ENCODE results near the gene CLEC19A.
A peak's percentile ranks its signal among the peaks of the same experiment; 100 is the strongest.

The CLEC19A gene

DNA sequence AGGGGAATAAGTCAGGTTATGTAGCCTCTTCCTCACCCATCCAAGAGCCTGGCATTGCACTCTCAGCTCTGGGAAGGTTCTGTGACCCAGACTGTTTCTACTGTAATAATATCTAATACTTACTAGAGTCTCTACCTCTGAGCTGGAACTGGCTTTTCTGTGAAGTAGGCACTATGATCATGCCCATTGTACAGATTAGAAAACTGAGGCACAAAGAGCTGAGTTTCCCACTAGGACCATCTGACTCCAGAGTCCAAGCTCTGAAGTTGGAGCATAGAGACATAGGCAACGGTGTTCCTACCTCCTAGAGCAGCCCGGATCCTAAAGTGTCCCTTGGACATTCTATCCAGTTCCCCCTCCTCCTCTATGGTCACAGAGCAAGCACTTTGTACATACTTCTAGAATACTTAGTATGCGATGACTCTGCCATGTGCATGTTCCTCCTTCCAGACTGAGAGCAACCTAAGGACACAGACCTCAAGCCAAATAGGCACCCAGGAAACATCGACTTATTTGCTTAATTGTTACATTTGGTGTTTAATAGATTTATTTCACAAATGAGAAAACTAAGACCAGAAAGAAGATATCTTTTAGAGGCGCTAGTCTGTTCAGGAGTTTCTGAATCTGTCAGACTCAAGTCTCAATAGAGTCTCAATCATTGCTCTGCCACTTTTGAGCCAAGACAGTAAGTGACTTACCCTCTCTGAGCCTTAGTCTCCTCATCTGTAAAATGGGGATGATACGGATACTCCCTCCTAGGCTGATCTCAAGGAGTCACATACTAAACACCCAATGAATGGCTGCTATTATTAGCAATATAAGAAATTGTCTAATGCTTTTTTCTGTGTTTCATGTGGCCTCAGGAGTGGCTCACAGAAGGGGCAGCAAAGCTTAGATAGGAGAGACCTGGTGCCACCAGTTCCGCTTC lies 3.6 kb downstream of the CLEC19A start:
- Histone ChIP-seq H3K9me3 (ENCODE audit: control insufficient read depth, insufficient read depth, low read length) (no peaks in the 10 kb centered on the region), H3K4me3 (ENCODE audit: low read depth, low read length) (no peak overlapping the region), H3K36me3 (ENCODE audit: control insufficient read depth, insufficient read depth, low read length) (no peaks in the 10 kb centered on the region), H3K4me1 (ENCODE audit: control insufficient read depth, insufficient read depth, low read length) (peaks cover 33% of the 10 kb centered on the region), H3K27me3 (ENCODE audit: control insufficient read depth, insufficient read depth, low read length) (no peaks in the 10 kb centered on the region), H3K9ac (ENCODE audit: low read depth, low read length) (no peak overlapping the region)

GRCh38 chr16:19289811-19290485 lies 4.4 kb downstream of the CLEC19A start:
- Histone ChIP-seq H3K9me3 (ENCODE audit: control insufficient read depth, insufficient read depth, low read length) (no peaks in the 10 kb centered on the region), H3K4me3 (ENCODE audit: low read depth, low read length) (no peak overlapping the region), H3K27me3 (ENCODE audit: control insufficient read depth, insufficient read depth, low read length) (no peaks in the 10 kb centered on the region), H3K9ac (ENCODE audit: low read depth, low read length) (peak overlapping the region; percentile 27), H3K36me3 (ENCODE audit: control insufficient read depth, insufficient read depth, low read length) (no peaks in the 10 kb centered on the region), H3K4me1 (ENCODE audit: control insufficient read depth, insufficient read depth, low read length) (peaks cover 33% of the 10 kb centered on the region)

GRCh38 chr16:19290860-19291259 lies 5.3 kb downstream of the CLEC19A start:
- no peak overlapping the region for H3K9ac ChIP-seq (ENCODE audit: low read depth, low read length)
- H3K4me1 ChIP-seq (ENCODE audit: control insufficient read depth, insufficient read depth, low read length), result peaks cover 33% of the 10 kb centered on the region

DNA sequence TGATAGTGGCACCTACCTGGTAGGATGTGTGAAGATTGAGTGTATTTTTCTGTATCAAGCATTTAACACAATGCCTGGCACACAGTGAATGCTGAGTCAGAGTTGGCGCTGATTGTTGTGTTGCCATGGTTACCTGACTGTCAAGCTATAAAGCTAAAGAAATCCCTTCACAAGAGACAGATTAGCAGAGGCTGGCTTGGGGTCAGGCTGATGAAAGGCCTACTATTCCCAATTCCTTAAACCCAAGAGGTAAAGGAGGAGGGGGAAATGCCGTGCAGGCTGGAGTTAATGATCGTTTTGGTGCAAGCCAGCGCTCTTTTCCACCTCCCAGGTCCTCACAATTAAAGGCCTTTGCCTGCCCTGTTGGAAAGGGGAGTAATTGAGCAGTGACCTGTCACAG lies 5.9 kb downstream of the CLEC19A start:
- H3K9me3 ChIP-seq (ENCODE audit: control insufficient read depth, insufficient read depth, low read length), result no peaks in the 10 kb centered on the region
- H3K4me1 ChIP-seq (ENCODE audit: control insufficient read depth, insufficient read depth, low read length), result peaks cover 33% of the 10 kb centered on the region
- H3K9ac ChIP-seq (ENCODE audit: low read depth, low read length), result no peak overlapping the region
- H3K36me3 ChIP-seq (ENCODE audit: control insufficient read depth, insufficient read depth, low read length), result no peaks in the 10 kb centered on the region
- H3K27me3 ChIP-seq (ENCODE audit: control insufficient read depth, insufficient read depth, low read length), result no peaks in the 10 kb centered on the region
- H3K4me3 ChIP-seq (ENCODE audit: low read depth, low read length), result no peak overlapping the region

More at GRCh38 chr16:19290860-19291259, 5.3 kb downstream of the CLEC19A start:
- Histone ChIP-seq H3K9me3 (ENCODE audit: control insufficient read depth, insufficient read depth, low read length) (no peaks in the 10 kb centered on the region), H3K4me3 (ENCODE audit: low read depth, low read length) (no peak overlapping the region), H3K36me3 (ENCODE audit: control insufficient read depth, insufficient read depth, low read length) (no peaks in the 10 kb centered on the region), H3K27me3 (ENCODE audit: control insufficient read depth, insufficient read depth, low read length) (no peaks in the 10 kb centered on the region)

GRCh38 chr16:19292186-19292585 lies 6.7 kb downstream of the CLEC19A start:
- H3K9me3 ChIP-seq (ENCODE audit: control insufficient read depth, insufficient read depth, low read length), result no peaks in the 10 kb centered on the region
- peaks cover 33% of the 10 kb centered on the region for H3K4me1 ChIP-seq (ENCODE audit: control insufficient read depth, insufficient read depth, low read length)
- no peaks in the 10 kb centered on the region for H3K36me3 ChIP-seq (ENCODE audit: control insufficient read depth, insufficient read depth, low read length)
- no peaks in the 10 kb centered on the region for H3K27me3 ChIP-seq (ENCODE audit: control insufficient read depth, insufficient read depth, low read length)
- no peak overlapping the region for H3K4me3 ChIP-seq (ENCODE audit: low read depth, low read length)
- no peak overlapping the region for H3K9ac ChIP-seq (ENCODE audit: low read depth, low read length)

GRCh38 chr16:19294156-19294649 lies 8.7 kb downstream of the CLEC19A start:
- Histone ChIP-seq H3K4me3 (ENCODE audit: low read depth, low read length) (no peak overlapping the region), H3K36me3 (ENCODE audit: control insufficient read depth, insufficient read depth, low read length) (no peaks in the 10 kb centered on the region), H3K9me3 (ENCODE audit: control insufficient read depth, insufficient read depth, low read length) (no peaks in the 10 kb centered on the region), H3K9ac (ENCODE audit: low read depth, low read length) (no peak overlapping the region), H3K4me1 (ENCODE audit: control insufficient read depth, insufficient read depth, low read length) (peaks cover 18% of the 10 kb centered on the region), H3K27me3 (ENCODE audit: control insufficient read depth, insufficient read depth, low read length) (no peaks in the 10 kb centered on the region)

DNA sequence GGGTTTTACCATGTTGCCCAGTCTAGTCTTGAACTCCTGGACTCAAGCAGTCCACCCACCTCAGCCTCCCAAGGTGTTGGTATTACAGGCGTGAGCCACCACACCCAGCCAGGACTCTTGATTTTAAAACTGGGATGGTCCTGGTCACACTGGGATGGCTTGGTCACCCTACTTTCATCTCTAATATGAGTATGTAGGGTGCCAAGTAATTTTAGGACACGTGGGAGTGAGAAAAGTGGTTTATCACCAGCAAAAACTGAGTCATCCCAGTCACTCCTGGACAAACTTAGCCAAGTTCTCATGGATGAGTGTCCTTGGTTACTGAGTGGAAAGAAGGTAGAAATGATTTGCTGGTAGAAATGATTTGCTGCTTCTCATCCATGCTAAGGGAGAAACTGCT lies 9.9 kb downstream of the CLEC19A start:
- Histone ChIP-seq H3K9ac (ENCODE audit: low read depth, low read length) (no peak overlapping the region), H3K27me3 (ENCODE audit: control insufficient read depth, insufficient read depth, low read length) (no peaks in the 10 kb centered on the region), H3K4me1 (ENCODE audit: control insufficient read depth, insufficient read depth, low read length) (peaks cover 11% of the 10 kb centered on the region), H3K4me3 (ENCODE audit: low read depth, low read length) (no peak overlapping the region), H3K9me3 (ENCODE audit: control insufficient read depth, insufficient read depth, low read length) (no peaks in the 10 kb centered on the region), H3K36me3 (ENCODE audit: control insufficient read depth, insufficient read depth, low read length) (no peaks in the 10 kb centered on the region)

- Histone ChIP-seq H3K9ac (ENCODE audit: low read depth, low read length) (no peak overlapping the region), H3K36me3 (ENCODE audit: control insufficient read depth, insufficient read depth, low read length) (no peaks in the 10 kb centered on the region), H3K4me3 (ENCODE audit: low read depth, low read length) (no peak overlapping the region), H3K9me3 (ENCODE audit: control insufficient read depth, insufficient read depth, low read length) (no peaks in the 10 kb centered on the region), H3K4me1 (ENCODE audit: control insufficient read depth, insufficient read depth, low read length) (no peaks in the 10 kb centered on the region), H3K27me3 (ENCODE audit: control insufficient read depth, insufficient read depth, low read length) (no peaks in the 10 kb centered on the region)
These were observed 11.9 kb downstream of the CLEC19A start for GRCh38 chr16:19297454-19297853.

DNA sequence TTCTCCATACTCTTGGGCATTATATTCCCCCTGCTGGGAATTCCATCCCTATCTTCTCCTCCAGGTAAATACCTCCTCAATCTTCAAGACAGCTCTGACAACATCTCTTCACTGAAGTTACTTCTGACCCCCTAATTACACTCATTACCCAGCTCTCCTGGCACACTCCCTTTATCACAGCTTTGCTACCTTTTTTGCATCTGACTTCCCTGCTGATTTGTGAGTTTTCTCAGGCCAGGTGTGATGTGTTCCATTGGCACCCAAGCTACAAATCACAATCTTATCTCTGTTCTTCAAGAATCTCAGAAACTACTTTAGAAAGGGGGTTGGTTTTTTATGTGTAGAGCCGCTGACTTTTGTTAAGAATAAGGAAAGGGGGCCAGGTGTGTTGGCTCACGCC lies 14.0 kb downstream of the CLEC19A start:
- no peak overlapping the region for H3K9ac ChIP-seq (ENCODE audit: low read depth, low read length)
- H3K4me1 ChIP-seq (ENCODE audit: control insufficient read depth, insufficient read depth, low read length), result no peaks in the 10 kb centered on the region
- H3K36me3 ChIP-seq (ENCODE audit: control insufficient read depth, insufficient read depth, low read length), result no peaks in the 10 kb centered on the region
- H3K9me3 ChIP-seq (ENCODE audit: control insufficient read depth, insufficient read depth, low read length), result no peaks in the 10 kb centered on the region
- no peak overlapping the region for H3K4me3 ChIP-seq (ENCODE audit: low read depth, low read length)
- no peaks in the 10 kb centered on the region for H3K27me3 ChIP-seq (ENCODE audit: control insufficient read depth, insufficient read depth, low read length)

- H3K4me3 ChIP-seq (ENCODE audit: low read depth, low read length), result no peak overlapping the region
- no peak overlapping the region for H3K9ac ChIP-seq (ENCODE audit: low read depth, low read length)
- H3K4me1 ChIP-seq (ENCODE audit: control insufficient read depth, insufficient read depth, low read length), result no peaks in the 10 kb centered on the region
- H3K9me3 ChIP-seq (ENCODE audit: control insufficient read depth, insufficient read depth, low read length), result no peaks in the 10 kb centered on the region
- no peaks in the 10 kb centered on the region for H3K36me3 ChIP-seq (ENCODE audit: control insufficient read depth, insufficient read depth, low read length)
- H3K27me3 ChIP-seq (ENCODE audit: control insufficient read depth, insufficient read depth, low read length), result no peaks in the 10 kb centered on the region
These were observed 16.4 kb downstream of the CLEC19A start for GRCh38 chr16:19301931-19302330.

DNA sequence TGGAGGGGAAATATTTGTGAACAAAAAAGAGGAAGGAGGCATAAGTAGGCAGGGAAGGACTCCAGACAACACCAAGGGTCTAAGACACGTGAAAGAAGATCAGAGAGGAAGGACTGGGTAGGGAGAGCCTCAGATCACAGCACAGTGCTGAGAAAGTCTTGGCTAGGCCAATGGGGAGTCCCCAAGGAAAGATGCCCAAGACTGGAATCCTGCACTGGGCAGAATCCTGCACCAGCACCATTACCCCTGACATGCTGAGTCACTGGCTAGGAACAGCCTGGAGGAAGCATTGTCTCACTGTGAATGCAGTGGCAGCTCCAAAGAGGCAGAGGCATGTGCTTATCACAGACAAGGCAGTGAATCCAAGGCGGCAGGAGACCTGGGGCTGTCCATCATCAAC lies 19.2 kb downstream of the CLEC19A start:
- H3K4me3 ChIP-seq (ENCODE audit: low read depth, low read length), result no peak overlapping the region
- no peaks in the 10 kb centered on the region for H3K36me3 ChIP-seq (ENCODE audit: control insufficient read depth, insufficient read depth, low read length)
- H3K9ac ChIP-seq (ENCODE audit: low read depth, low read length), result no peak overlapping the region
- H3K27me3 ChIP-seq (ENCODE audit: control insufficient read depth, insufficient read depth, low read length), result no peaks in the 10 kb centered on the region
- no peaks in the 10 kb centered on the region for H3K9me3 ChIP-seq (ENCODE audit: control insufficient read depth, insufficient read depth, low read length)
- H3K4me1 ChIP-seq (ENCODE audit: control insufficient read depth, insufficient read depth, low read length), result no peaks in the 10 kb centered on the region

DNA sequence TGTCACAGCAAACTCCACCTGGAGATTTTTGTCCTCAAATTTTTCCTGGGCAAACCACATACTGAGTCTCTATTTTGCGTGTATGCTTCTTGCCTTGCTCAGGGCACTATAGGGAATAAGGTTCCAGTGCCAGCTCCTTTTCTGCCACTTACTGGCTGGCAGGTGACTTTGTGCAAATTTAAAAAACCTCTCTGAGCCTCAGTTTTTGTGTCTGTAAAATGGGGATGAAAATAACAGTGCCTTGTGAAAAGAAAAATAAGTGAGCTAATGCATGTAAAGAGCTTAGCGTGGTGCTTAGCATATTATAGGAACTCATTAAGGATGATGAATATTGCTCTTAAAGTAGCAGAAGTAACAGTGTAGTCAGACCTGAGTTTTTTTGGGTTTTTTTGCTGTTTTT lies 19.9 kb downstream of the CLEC19A start:
- no peaks in the 10 kb centered on the region for H3K9me3 ChIP-seq (ENCODE audit: control insufficient read depth, insufficient read depth, low read length)
- no peaks in the 10 kb centered on the region for H3K36me3 ChIP-seq (ENCODE audit: control insufficient read depth, insufficient read depth, low read length)
- no peaks in the 10 kb centered on the region for H3K27me3 ChIP-seq (ENCODE audit: control insufficient read depth, insufficient read depth, low read length)
- no peaks in the 10 kb centered on the region for H3K4me1 ChIP-seq (ENCODE audit: control insufficient read depth, insufficient read depth, low read length)
- H3K9ac ChIP-seq (ENCODE audit: low read depth, low read length), result no peak overlapping the region
- H3K4me3 ChIP-seq (ENCODE audit: low read depth, low read length), result no peak overlapping the region
